Coronary artery (tissue), 2 donors: ENCODE data around the gene MPC2.
"Not testable (repeated sequence)": the region's sequence is repeated elsewhere in the genome, so short reads cannot be mapped to it uniquely, and the experiment has no call there.

ENCODE experiments used
- DNase-seq: peaks from one replicate; pipeline ENCODE4 v3.0.0-alpha.2; 2017; ENCODE audit warnings: low spot score
- H3K27ac ChIP-seq, 2 donors: fragments of 200-600 bp; sonication (generic); one replicate each; pipeline ENCODE4 v1.5.1; 2016 to 2019
- H3K4me3 ChIP-seq: fragments of 200-600 bp; sonication (generic); 2 replicates; pipeline ENCODE4 v1.5.1; 2016; ENCODE audit warnings: mild to moderate bottlenecking, moderate library complexity
- TF ChIP-seq, protein P1 (sequence below): fragments of 200-600 bp; sonication (generic); IDR thresholded peaks from one replicate; pipeline ENCODE4 v1.5.1; 2019; ENCODE audit warnings: antibody characterized with exemption

Gene MPC2

DNA sequence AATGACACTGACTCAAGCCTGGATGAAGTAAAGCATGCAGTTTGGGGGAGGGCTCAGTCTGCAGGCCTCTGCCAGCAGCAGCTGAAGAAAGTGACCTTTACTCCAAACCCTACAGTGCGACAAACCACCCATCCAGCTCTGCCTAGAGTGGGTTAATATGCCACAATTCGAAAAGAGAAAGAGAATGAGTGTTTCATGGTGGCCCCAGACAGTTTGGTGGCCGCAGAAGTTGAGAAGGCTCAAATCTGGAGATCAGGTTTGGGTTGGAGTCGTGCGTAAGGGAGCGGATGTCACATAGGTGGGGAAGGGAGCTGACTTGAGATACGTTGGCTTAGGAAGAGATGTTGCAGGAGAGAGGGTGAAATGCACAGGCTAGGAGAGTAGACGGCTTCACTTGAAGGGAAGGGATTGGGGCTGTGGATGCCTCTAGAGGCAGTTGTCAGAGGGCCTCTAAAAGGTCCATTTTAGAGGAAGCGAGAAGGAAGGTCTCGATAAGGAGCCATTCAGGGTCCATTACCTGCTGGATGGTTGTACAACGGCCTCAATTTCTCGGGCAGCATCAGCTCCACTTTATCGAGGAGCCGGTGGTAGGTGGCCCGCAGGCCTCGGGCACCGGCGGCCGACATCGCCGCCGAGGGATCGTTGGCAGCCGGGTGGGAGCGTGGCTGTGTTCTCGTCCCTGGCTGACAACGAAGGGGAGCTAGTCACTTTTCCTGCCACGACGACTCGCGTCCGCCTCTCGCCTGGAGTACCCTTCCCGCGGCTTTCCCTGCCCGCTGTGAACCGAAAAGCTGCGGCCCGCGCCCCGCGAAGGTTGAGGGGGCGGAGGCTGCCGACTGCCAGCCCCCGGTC, 1.4 kb downstream of the MPC2 start:
- Histone ChIP-seq H3K4me3 (peak overlapping the region; percentile 92), H3K27ac (peak overlapping the region; percentile 94 to 98)
- DNase-seq: peak; percentile 75
- TF ChIP-seq, protein P1, sequence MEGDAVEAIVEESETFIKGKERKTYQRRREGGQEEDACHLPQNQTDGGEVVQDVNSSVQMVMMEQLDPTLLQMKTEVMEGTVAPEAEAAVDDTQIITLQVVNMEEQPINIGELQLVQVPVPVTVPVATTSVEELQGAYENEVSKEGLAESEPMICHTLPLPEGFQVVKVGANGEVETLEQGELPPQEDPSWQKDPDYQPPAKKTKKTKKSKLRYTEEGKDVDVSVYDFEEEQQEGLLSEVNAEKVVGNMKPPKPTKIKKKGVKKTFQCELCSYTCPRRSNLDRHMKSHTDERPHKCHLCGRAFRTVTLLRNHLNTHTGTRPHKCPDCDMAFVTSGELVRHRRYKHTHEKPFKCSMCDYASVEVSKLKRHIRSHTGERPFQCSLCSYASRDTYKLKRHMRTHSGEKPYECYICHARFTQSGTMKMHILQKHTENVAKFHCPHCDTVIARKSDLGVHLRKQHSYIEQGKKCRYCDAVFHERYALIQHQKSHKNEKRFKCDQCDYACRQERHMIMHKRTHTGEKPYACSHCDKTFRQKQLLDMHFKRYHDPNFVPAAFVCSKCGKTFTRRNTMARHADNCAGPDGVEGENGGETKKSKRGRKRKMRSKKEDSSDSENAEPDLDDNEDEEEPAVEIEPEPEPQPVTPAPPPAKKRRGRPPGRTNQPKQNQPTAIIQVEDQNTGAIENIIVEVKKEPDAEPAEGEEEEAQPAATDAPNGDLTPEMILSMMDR: no peak

DNA sequence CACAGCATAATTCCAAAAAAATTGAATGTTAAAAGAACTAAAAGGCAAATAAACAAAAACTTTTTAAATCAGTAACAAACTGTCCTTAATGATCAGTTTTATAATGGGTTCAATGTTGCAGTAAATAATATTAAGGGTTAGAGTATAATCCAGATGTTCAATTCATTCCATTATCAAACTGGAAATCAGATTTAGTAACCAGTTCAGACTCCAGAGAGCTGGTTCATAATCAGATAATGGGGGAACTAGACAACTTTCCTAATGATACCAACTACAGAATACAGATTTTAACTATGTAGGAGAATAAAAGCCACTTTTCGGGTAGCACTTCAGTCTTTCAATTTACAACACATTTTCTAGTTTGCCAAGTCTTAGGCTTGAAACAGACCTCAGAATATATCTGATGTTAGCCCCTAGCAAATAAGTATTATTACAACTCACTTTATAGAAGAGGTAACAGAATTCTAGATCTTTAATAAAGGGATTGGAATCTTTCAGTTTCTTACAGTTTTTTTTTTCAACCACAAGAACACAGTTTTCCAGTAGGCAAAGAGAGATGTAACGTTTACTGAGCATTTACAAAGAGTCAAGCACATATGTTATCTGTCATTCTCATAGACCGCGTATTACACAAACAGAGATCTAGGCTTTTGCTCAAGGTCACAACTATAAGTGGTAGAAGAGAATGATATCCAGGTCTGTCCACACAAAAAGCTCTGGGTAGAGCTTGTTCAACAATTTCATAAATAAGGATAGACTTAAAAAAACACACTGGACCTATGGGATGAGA, 2.3 kb downstream of the MPC2 start:
- H3K27ac ChIP-seq: peak overlapping the region; percentile 94 to 98
- TF ChIP-seq, protein P1: no peak
- peak overlapping the region; percentile 92 for H3K4me3 ChIP-seq
- no peak for DNase-seq

DNA sequence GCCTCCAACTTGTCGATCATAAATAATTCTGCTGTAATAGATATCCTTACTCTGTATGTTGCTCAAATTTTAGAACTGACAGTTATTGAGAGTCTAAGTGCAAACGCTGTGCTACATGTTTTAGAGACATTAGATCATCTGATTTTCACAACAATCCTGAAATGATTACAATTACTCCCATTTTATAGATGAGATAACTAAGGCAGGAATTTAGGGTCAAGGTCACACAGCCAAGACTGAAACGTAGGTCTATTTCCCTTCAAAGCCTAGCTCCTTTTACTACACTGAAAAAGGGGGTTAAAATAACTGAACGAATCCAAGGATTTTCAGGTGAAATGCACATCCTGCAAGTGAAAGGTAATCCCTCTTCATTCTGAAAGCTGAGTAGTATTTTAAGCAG, 3.1 kb downstream of the MPC2 start:
- H3K27ac ChIP-seq: peak overlapping the region; percentile 94 to 98
- peak overlapping the region; percentile 92 for H3K4me3 ChIP-seq
- TF ChIP-seq, protein P1: no peak
- no peak for DNase-seq

- TF ChIP-seq, protein P1: no peak
Observed at GRCh38 chr1:167929725-167930124, 7.1 kb downstream of the MPC2 start.

DNA sequence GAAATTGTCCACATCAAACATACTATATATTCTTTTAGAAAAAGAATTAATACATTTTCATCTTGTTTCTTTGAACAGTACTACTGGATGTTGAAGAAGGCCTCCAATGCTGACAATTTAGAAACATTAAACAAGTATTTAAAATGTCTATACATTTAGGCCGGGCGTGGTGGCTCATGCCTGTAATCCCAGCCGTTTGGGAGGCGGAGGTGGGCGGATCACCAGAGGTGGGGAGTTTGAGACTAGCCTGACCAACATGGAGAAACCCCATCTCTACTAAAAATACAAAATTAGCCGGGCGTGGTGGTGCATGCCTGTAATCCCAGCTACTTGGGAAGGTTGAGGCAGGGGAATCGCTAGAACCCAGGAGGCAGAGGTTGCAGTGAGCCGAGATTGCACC, 8.0 kb downstream of the MPC2 start:
- DNase-seq, H3K27ac ChIP-seq, H3K4me3 ChIP-seq: not testable (repeated sequence)

More at GRCh38 chr1:167929725-167930124, 7.1 kb downstream of the MPC2 start:
- no peak for DNase-seq
- Histone ChIP-seq H3K27ac (no peak overlapping the region), H3K4me3 (no peak overlapping the region)

GRCh38 chr1:167928457-167928852, 8.4 kb downstream of the MPC2 start:
- Histone ChIP-seq H3K4me3 (no peak overlapping the region), H3K27ac (no peak overlapping the region)
- TF ChIP-seq, protein P1: no peak
- DNase-seq: no peak

DNA sequence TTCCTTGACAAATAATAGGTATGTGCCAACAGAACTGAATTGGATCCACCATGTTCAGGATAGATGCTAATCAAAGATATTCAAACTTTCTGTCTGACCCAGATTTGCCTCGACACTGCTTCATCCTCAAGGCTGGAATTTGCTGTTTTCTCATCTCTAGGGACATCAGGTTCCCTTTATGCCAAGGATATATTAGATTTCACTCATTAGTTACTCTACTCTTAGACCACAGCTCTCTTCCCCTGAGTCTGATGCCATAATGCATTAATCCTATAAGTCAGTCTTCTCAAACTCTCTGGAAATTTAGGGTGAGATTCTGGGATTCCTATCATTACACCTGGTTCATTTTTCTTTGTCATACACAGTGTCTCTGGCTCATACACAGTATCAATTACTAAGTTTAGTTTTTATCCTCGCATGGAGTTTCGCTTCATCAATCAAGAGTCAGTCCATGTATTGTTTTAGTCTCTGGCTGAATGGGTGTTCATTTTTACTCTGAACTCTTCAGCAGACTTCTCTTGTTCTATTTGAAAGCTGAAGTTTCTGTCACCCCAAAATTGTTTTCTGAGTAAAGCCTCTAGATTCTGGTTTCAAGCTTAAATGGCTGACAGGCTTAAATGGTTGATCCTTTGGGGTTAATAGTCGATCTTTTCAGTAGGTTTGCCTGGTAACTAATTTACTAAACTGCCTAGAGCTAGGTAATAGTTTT, 9.7 kb downstream of the MPC2 start:
- DNase-seq: no peak
- TF ChIP-seq, protein P1: no peak
- no peak overlapping the region for H3K27ac ChIP-seq
- no peak overlapping the region for H3K4me3 ChIP-seq
